GM23338 (cell line): ENCODE data around the gene LRRC3B. TPM values are rescaled to one million over a fixed set of nuclear protein-coding genes. Genes with fewer than 3 reads are reported as not detected.

Experiments used
- ATAC-seq: fragments of 200-7000 bp; cut with Tn5 transposase; 3 replicates; pipeline ENCODE4 v1.9.1; 2020
- DNase-seq: peaks from one replicate; pipeline ENCODE4 v3.0.0-alpha.2; 2015; ENCODE audit warnings: low spot score
- H2AFZ ChIP-seq: fragments of 200-600 bp; sonication (generic); 2 replicates; pipeline ENCODE4 v1.8.0; 2016; ENCODE audit warnings: antibody characterized with exemption, mild to moderate bottlenecking, moderate library complexity
- H3F3A ChIP-seq: fragments of 200-600 bp; sonication (generic); replicated peaks from 2 replicates; pipeline ENCODE4 v1.8.0; 2017; ENCODE audit warnings: antibody characterized with exemption, mixed run types, low read depth
- H3K27ac ChIP-seq: fragments of 200-600 bp; sonication (generic); 2 replicates; pipeline ENCODE4 v1.6.1; 2016; ENCODE audit warnings: low read depth
- H3K27me3 ChIP-seq: fragments of 200-600 bp; sonication (generic); 2 replicates; pipeline ENCODE4 v1.8.0; 2016; ENCODE audit warnings: mild to moderate bottlenecking, mixed run types, moderate library complexity; ENCODE audit not compliant: insufficient read depth
- H3K36me3 ChIP-seq: fragments of 200-600 bp; sonication (generic); 2 replicates; pipeline ENCODE4 v1.8.0; 2016; ENCODE audit warnings: mild to moderate bottlenecking; ENCODE audit not compliant: insufficient read depth
- H3K4me1 ChIP-seq: fragments of 200-600 bp; sonication (generic); 2 replicates; pipeline ENCODE4 v1.8.0; 2016; ENCODE audit warnings: mild to moderate bottlenecking, moderate library complexity; ENCODE audit not compliant: insufficient read depth
- H3K4me2 ChIP-seq: fragments of 200-600 bp; sonication (generic); 2 replicates; pipeline ENCODE4 v1.7.1; 2017; ENCODE audit warnings: mixed run types
- H3K4me3 ChIP-seq: fragments of 200-600 bp; sonication (generic); 2 replicates; pipeline ENCODE4 v1.6.1; 2016; ENCODE audit warnings: mixed run types
- H3K79me2 ChIP-seq: fragments of 200-600 bp; sonication (generic); replicated peaks from 2 replicates; pipeline ENCODE4 v1.8.0; 2017; ENCODE audit warnings: mild to moderate bottlenecking; ENCODE audit not compliant: insufficient read depth
- H3K9me2 ChIP-seq: fragments of 200-600 bp; sonication (generic); 2 replicates; pipeline ENCODE4 v1.8.0; 2017; ENCODE audit not compliant: insufficient read depth
- H4K20me1 ChIP-seq: fragments of 200-600 bp; sonication (generic); replicated peaks from 2 replicates; pipeline ENCODE4 v1.8.0; 2017; ENCODE audit warnings: mild to moderate bottlenecking; ENCODE audit not compliant: insufficient read depth
- H3K27ac Mint-ChIP-seq: 2 replicates; pipeline ENCODE4 v1.8.0; 2020; ENCODE audit warnings: inconsistent platforms, mild to moderate bottlenecking, moderate library complexity, mixed read lengths
- H3K27me3 Mint-ChIP-seq: 3 replicates; pipeline ENCODE4 v1.8.0; 2022; ENCODE audit warnings: low read depth, mild to moderate bottlenecking, moderate library complexity, mixed read lengths, inconsistent platforms; ENCODE audit not compliant: insufficient read depth, poor library complexity
- H3K36me3 Mint-ChIP-seq: 3 replicates; pipeline ENCODE4 v1.8.0; 2021; ENCODE audit warnings: low read depth, mild to moderate bottlenecking, inconsistent platforms, moderate library complexity, mixed read lengths
- H3K4me1 Mint-ChIP-seq: 3 replicates; pipeline ENCODE4 v1.8.0; 2020; ENCODE audit warnings: mild to moderate bottlenecking, inconsistent platforms, mixed read lengths
- H3K4me3 Mint-ChIP-seq: 3 replicates; pipeline ENCODE4 v1.8.0; 2021; ENCODE audit warnings: moderate library complexity, mild to moderate bottlenecking, inconsistent platforms, mixed read lengths
- H3K9me3 Mint-ChIP-seq: 3 replicates; pipeline ENCODE4 v1.8.0; 2020; ENCODE audit warnings: moderate library complexity, mild to moderate bottlenecking, inconsistent platforms, mixed read lengths
- CREB1 ChIP-seq: fragments of 250-450 bp; sonication (Bioruptor Pico); IDR thresholded peaks from 2 replicates; pipeline ENCODE4 v1.5.0; 2020; ENCODE audit warnings: low read depth, mild to moderate bottlenecking, moderate library complexity
- EZH2 ChIP-seq: fragments of 200-600 bp; sonication (generic); IDR thresholded peaks from one replicate; pipeline ENCODE4 v1.8.0; 2017; ENCODE audit warnings: antibody characterized with exemption, mild to moderate bottlenecking, low read depth; ENCODE audit not compliant: unreplicated experiment
- EZH2phosphoT487 ChIP-seq: fragments of 200-600 bp; sonication (generic); IDR thresholded peaks from one replicate; pipeline ENCODE4 v1.8.1; 2018; ENCODE audit warnings: antibody characterized with exemption; ENCODE audit not compliant: unreplicated experiment
- JUNB ChIP-seq: IDR thresholded peaks from one replicate; pipeline ENCODE4 v1.6.1; 2016; ENCODE audit warnings: antibody characterized with exemption; ENCODE audit not compliant: unreplicated experiment
- NANOG ChIP-seq: IDR thresholded peaks from 2 replicates; pipeline ENCODE4 v1.6.1; 2016; ENCODE audit warnings: antibody characterized with exemption, borderline replicate concordance
- POLR2AphosphoS5 ChIP-seq: IDR thresholded peaks from 2 replicates; pipeline ENCODE4 v1.6.1; 2016; ENCODE audit warnings: antibody characterized with exemption, low read depth
- STAT1 ChIP-seq: IDR thresholded peaks from one replicate; pipeline ENCODE4 v1.6.1; 2016; ENCODE audit warnings: antibody characterized with exemption; ENCODE audit not compliant: unreplicated experiment
- ZNF114 ChIP-seq: fragments of 250-450 bp; sonication (Bioruptor Pico); IDR thresholded peaks from 2 replicates; pipeline ENCODE4 v1.5.0; 2020; ENCODE audit warnings: mild to moderate bottlenecking, moderate library complexity
- ZNF331 ChIP-seq: fragments of 250-450 bp; sonication (Bioruptor Pico); IDR thresholded peaks from 2 replicates; pipeline ENCODE4 v1.5.0; 2020; ENCODE audit warnings: low read depth, mild to moderate bottlenecking, moderate library complexity
- polyA plus RNA-seq: library from polyadenylated mRNA; unstranded; fragments of >200 nt; fragmentation: Nextera tagmentation; extraction: Ambion mirVana; gene quantifications from 2 replicates; pipeline ENCODE4 v1.2.1, GENCODE V29; 2016
- total RNA-seq: library from RNA; depleted of rRNA; stranded (reverse); fragments of >200 nt; shearing (Covaris generic); gene quantifications from 2 replicates; pipeline ENCODE4 v1.2.3, GENCODE V29; 2014
- TF ChIP-seq, protein P1 (sequence below), 2 experiments: fragments of 200-600 bp in 1 of 2; sonication (generic) in 1 of 2; conservative IDR thresholded peaks; 2 replicates each; pipeline versions ENCODE4 v1.5.1 to v1.6.1; 2016 to 2017; ENCODE audit warnings: antibody characterized with exemption in 2 of 2, low read depth in 2 of 2, mild to moderate bottlenecking in 2 of 2, moderate library complexity in 1 of 2
- TF ChIP-seq, protein P2 (sequence below): IDR thresholded peaks from 2 replicates; pipeline ENCODE4 v1.6.1; 2016; ENCODE audit warnings: antibody characterized with exemption
- TF ChIP-seq, protein P3 (sequence below): IDR thresholded peaks from one replicate; pipeline ENCODE4 v1.6.1; 2018; ENCODE audit warnings: antibody characterized with exemption; ENCODE audit not compliant: unreplicated experiment

Gene LRRC3B
- total and polyA plus RNA-seq, 2 experiments from 2014 or later: 7.1 to 13.2 TPM

DNA sequence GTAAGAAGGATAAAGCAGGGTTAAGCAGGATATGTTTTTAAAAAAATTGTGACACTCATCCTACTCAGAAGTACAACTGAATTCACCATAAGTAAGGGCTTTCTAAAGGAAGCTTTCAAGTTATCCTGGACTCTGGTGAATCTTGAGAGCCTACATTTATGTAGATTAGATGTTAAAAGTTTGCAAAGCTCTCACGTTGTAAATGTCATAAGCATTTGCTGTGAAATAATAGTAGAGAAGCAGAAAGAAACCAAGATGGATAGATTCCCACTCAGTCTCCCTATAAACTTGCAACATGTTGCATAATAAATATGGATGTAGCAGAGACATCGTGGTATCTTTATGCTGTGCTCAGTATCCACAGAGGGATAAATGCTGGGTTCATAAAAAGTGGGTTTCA is 77.0 kb downstream of the LRRC3B start (continued):
- TF ChIP-seq NANOG (no peak), JUNB (no peak)
- TF ChIP-seq, protein P1, sequence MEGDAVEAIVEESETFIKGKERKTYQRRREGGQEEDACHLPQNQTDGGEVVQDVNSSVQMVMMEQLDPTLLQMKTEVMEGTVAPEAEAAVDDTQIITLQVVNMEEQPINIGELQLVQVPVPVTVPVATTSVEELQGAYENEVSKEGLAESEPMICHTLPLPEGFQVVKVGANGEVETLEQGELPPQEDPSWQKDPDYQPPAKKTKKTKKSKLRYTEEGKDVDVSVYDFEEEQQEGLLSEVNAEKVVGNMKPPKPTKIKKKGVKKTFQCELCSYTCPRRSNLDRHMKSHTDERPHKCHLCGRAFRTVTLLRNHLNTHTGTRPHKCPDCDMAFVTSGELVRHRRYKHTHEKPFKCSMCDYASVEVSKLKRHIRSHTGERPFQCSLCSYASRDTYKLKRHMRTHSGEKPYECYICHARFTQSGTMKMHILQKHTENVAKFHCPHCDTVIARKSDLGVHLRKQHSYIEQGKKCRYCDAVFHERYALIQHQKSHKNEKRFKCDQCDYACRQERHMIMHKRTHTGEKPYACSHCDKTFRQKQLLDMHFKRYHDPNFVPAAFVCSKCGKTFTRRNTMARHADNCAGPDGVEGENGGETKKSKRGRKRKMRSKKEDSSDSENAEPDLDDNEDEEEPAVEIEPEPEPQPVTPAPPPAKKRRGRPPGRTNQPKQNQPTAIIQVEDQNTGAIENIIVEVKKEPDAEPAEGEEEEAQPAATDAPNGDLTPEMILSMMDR (conservative IDR thresholded peaks at IDR 0.05; ENCODE audit: low read depth in 2 of 2): no peak
- TF ChIP-seq, protein P2, sequence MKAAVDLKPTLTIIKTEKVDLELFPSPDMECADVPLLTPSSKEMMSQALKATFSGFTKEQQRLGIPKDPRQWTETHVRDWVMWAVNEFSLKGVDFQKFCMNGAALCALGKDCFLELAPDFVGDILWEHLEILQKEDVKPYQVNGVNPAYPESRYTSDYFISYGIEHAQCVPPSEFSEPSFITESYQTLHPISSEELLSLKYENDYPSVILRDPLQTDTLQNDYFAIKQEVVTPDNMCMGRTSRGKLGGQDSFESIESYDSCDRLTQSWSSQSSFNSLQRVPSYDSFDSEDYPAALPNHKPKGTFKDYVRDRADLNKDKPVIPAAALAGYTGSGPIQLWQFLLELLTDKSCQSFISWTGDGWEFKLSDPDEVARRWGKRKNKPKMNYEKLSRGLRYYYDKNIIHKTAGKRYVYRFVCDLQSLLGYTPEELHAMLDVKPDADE: no peak

DNA sequence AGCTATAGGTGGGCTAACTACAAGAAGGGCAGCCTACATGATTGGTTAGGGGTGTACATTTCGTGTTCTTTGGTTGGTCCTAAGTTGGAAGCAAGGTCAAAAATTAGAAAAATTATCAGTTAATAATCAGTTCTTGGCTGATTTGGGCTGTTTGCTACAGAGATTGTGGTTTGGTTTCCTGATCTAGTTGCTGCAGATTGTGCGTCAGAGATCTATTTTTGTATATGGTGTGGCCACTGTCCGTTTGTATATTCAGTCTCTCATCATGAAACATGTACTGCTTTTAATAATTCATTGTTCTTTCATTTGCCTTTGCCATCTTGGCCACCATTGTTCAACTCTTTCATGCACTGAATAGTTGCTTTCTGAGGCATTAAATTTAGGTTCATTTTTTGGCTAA is 80.9 kb downstream of the LRRC3B start:
- H3K79me2 ChIP-seq: no peaks in the 10 kb centered on the region
- no peak overlapping the region for H2AFZ ChIP-seq
- ATAC-seq (no peak), DNase-seq (no peak)
- no peaks in the 10 kb centered on the region for H3K9me3 Mint-ChIP-seq
- H3K36me3 Mint-ChIP-seq: no peaks in the 10 kb centered on the region
- H3F3A ChIP-seq: no peaks in the 10 kb centered on the region
- no peaks in the 10 kb centered on the region for H3K27me3 ChIP-seq
- no peak overlapping the region for H3K4me3 ChIP-seq
- no peaks in the 10 kb centered on the region for H3K27me3 Mint-ChIP-seq
- H4K20me1 ChIP-seq: no peaks in the 10 kb centered on the region
- no peak overlapping the region for H3K4me2 ChIP-seq
- H3K9me2 ChIP-seq: peaks cover 4% of the 10 kb centered on the region; the same call in 1 of the 2 replicates
- H3K4me1 ChIP-seq: no peaks in the 10 kb centered on the region
- no peak overlapping the region for H3K27ac ChIP-seq
- no peaks in the 10 kb centered on the region for H3K4me1 Mint-ChIP-seq
- no peaks in the 10 kb centered on the region for H3K36me3 ChIP-seq
- H3K27ac Mint-ChIP-seq: no peak overlapping the region
- no peak overlapping the region for H3K4me3 Mint-ChIP-seq
- TF ChIP-seq NANOG: no peak
- TF ChIP-seq EZH2: no peak
- no peak for TF ChIP-seq STAT1
- TF ChIP-seq EZH2phosphoT487: no peak
- no peak for TF ChIP-seq ZNF114 (CRISPR knock-in tag)
- TF ChIP-seq JUNB: no peak
- TF ChIP-seq, protein P3, sequence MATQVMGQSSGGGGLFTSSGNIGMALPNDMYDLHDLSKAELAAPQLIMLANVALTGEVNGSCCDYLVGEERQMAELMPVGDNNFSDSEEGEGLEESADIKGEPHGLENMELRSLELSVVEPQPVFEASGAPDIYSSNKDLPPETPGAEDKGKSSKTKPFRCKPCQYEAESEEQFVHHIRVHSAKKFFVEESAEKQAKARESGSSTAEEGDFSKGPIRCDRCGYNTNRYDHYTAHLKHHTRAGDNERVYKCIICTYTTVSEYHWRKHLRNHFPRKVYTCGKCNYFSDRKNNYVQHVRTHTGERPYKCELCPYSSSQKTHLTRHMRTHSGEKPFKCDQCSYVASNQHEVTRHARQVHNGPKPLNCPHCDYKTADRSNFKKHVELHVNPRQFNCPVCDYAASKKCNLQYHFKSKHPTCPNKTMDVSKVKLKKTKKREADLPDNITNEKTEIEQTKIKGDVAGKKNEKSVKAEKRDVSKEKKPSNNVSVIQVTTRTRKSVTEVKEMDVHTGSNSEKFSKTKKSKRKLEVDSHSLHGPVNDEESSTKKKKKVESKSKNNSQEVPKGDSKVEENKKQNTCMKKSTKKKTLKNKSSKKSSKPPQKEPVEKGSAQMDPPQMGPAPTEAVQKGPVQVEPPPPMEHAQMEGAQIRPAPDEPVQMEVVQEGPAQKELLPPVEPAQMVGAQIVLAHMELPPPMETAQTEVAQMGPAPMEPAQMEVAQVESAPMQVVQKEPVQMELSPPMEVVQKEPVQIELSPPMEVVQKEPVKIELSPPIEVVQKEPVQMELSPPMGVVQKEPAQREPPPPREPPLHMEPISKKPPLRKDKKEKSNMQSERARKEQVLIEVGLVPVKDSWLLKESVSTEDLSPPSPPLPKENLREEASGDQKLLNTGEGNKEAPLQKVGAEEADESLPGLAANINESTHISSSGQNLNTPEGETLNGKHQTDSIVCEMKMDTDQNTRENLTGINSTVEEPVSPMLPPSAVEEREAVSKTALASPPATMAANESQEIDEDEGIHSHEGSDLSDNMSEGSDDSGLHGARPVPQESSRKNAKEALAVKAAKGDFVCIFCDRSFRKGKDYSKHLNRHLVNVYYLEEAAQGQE: no peak
- TF ChIP-seq ZNF331 (CRISPR knock-in tag): no peak
- TF ChIP-seq, protein P2: no peak
- no peak for TF ChIP-seq CREB1 (CRISPR knock-in tag)
- TF ChIP-seq, protein P1 (conservative IDR thresholded peaks at IDR 0.05; ENCODE audit: low read depth in 2 of 2): no peak
- TF ChIP-seq POLR2AphosphoS5: no peak
